ENCODE results near the gene USP6NL. TPM values are rescaled to one million over a fixed set of nuclear protein-coding genes. Genes with fewer than 3 reads are reported as not detected.

USP6NL gene
- total and polyA plus RNA-seq, 2 of the 13 experiments (the other 11 are each of a cell fraction or from before 2014, with no cell fraction given) = 10.5 to 22.9 TPM

GRCh38 chr10:11541296-11541695 lies 70.2 kb downstream of the USP6NL start (continued):
- TF ChIP-seq TFE3 (CRISPR knock-in tag; IDR thresholded peaks at IDR 0.05) (no peak), GRHL1 (CRISPR knock-in tag; conservative IDR thresholded peaks at IDR 0.05) (no peak), RCOR2 (CRISPR knock-in tag; IDR thresholded peaks at IDR 0.05) (no peak), ZNF766 (CRISPR knock-in tag; IDR thresholded peaks at IDR 0.05; ENCODE audit: borderline replicate concordance) (no peak), ZSCAN29 (CRISPR knock-in tag; conservative IDR thresholded peaks at IDR 0.05) (no peak), ZNF839 (CRISPR knock-in tag; IDR thresholded peaks at IDR 0.05; ENCODE audit: borderline replicate concordance) (no peak), CHCHD3 (CRISPR knock-in tag; IDR thresholded peaks at IDR 0.05) (no peak), CCDC6 (CRISPR knock-in tag; IDR thresholded peaks at IDR 0.05) (no peak), ZHX1 (CRISPR knock-in tag; IDR thresholded peaks at IDR 0.05; ENCODE audit: low read depth) (no peak), ZNF432 (CRISPR knock-in tag; IDR thresholded peaks at IDR 0.05; ENCODE audit: borderline replicate concordance) (no peak)

Measured in HepG2 (cell line).